Thyroid gland (tissue), 4 donors: ENCODE data around the gene KRT13.

Experiments
- CTCF ChIP-seq, 6 experiments: fragments of 200-600 bp in 3 of 6; fragments of 450-650 bp in 3 of 6; sonication (generic) in 3 of 6; IDR thresholded peaks; one replicate each; pipeline ENCODE4 v1.5.1; 2016 to 2019; ENCODE audit warnings: antibody characterized with exemption in 6 of 6, mild to moderate bottlenecking in 2 of 6, inconsistent platforms in 1 of 6, moderate library complexity in 1 of 6
- POLR2A ChIP-seq, 2 donors: fragments of 450-650 bp; IDR thresholded peaks; one replicate each; pipeline ENCODE4 v1.6.1; 2017; ENCODE audit warnings: antibody characterized with exemption in 2 of 2, mild to moderate bottlenecking in 2 of 2, moderate library complexity in 1 of 2

GRCh38 chr17:41539071-41539492 is 33.7 kb upstream of the KRT13 start:
- TF ChIP-seq POLR2A (IDR thresholded peaks at IDR 0.05): no peak
- no peak for TF ChIP-seq CTCF (IDR thresholded peaks at IDR 0.05)
